Gastrocnemius medialis (tissue), 4 donors: ENCODE data around the gene ZBTB16.

Experiments used
- CTCF ChIP-seq, 5 experiments: fragments of 450-650 bp in 3 of 5; fragments of 200-600 bp in 2 of 5; sonication (generic) in 2 of 5; IDR thresholded peaks in 4 of 5; conservative IDR thresholded peaks in 1 of 5; 1 replicate in 4 of 5; 2 replicates in 1 of 5; pipeline ENCODE4 v1.5.1; 2016 to 2019; ENCODE audit warnings: antibody characterized with exemption in 5 of 5, mild to moderate bottlenecking in 3 of 5, moderate library complexity in 3 of 5
- POLR2A ChIP-seq, 2 donors: fragments of 450-650 bp; IDR thresholded peaks; one replicate each; pipeline ENCODE4 v1.6.1; 2017; ENCODE audit warnings: antibody characterized with exemption in 2 of 2, mild to moderate bottlenecking in 2 of 2, moderate library complexity in 2 of 2

GRCh38 chr11:114051558-114051957 lies 8.0 kb upstream of the ZBTB16 start:
- TF ChIP-seq CTCF (IDR thresholded peaks at IDR 0.05 in 4 of 5, conservative IDR thresholded peaks at IDR 0.05 in 1 of 5) = no peak
- TF ChIP-seq POLR2A (IDR thresholded peaks at IDR 0.05) = no peak
